H1 (cell line): ENCODE results near the gene EIF4A3. TPM values are rescaled to one million over a fixed set of nuclear protein-coding genes. Genes with fewer than 3 reads are reported as not detected.

ENCODE experiments used
- BRCA1 ChIP-seq: IDR thresholded peaks from 2 replicates; pipeline ENCODE4 v1.6.1; 2012; ENCODE audit warnings: low read depth, low read length, improper control_type of control experiment
- CHD7 ChIP-seq: fragments of 300-600 bp; sonication (generic); IDR thresholded peaks from 2 replicates; pipeline ENCODE4 v1.7.1; 2012; ENCODE audit warnings: low read length, moderate library complexity, mild to moderate bottlenecking, inconsistent platforms; ENCODE audit not compliant: insufficient replicate concordance
- CTCF ChIP-seq, 3 experiments: IDR thresholded peaks; 1 replicate in 2 of 3; 2 replicates in 1 of 3; pipeline versions ENCODE4 v1.5.1 to v1.6.1; 2011; ENCODE audit warnings: low read length in 3 of 3, mild to moderate bottlenecking in 3 of 3, inconsistent platforms in 2 of 3, low read depth in 1 of 3, moderate library complexity in 1 of 3; ENCODE audit not compliant: insufficient read depth in 1 of 3; ENCODE audit errors: control extremely low read depth in 1 of 3
- KDM4A ChIP-seq: IDR thresholded peaks from one replicate; pipeline ENCODE4 v1.7.1; 2012; ENCODE audit warnings: low read depth, mild to moderate bottlenecking, moderate library complexity, low read length, inconsistent platforms; ENCODE audit not compliant: severe bottlenecking
- USF2 ChIP-seq: IDR thresholded peaks from 2 replicates; pipeline ENCODE4 v1.6.1; 2011; ENCODE audit warnings: low read length, improper control_type of control experiment
- polyA plus RNA-seq, 7 experiments: library from polyadenylated mRNA; depleted of rRNA in 3 of 7; stranded (reverse) in 5 of 7; unstranded in 2 of 7; fragments of >200 nt in 5 of 7; fragments of 200-250 nt in 2 of 7; gene quantifications; 1 replicate in 5 of 7; 2 replicates in 1 of 7; 4 replicates in 1 of 7; pipeline versions ENCODE4 v1.2.1 to v1.2.3, GENCODE V29; 2011 to 2013; ENCODE audit warnings: missing spikeins in 2 of 7, mixed read lengths in 2 of 7
- total RNA-seq: library from RNA; stranded (reverse); fragmentation: NEBNext Ultra II Directional; extraction: Animal tissue kit (Norgen Biotek cat#: 25700); gene quantifications from 2 replicates; pipeline ENCODE4 v1.2.1, GENCODE V29; 2021

EIF4A3 gene
- total and polyA plus RNA-seq, 2 of the 8 experiments (the other 6 are each of a cell fraction or from before 2014, with no cell fraction given) = 142 to 146 TPM

- TF ChIP-seq CHD7 (no peak), KDM4A (peak; percentile 48), BRCA1 (peak; percentile 95), CTCF (IDR thresholded peaks at IDR 0.05; ENCODE audit: control extremely low read depth in 1 of 3, insufficient read depth in 1 of 3, low read depth in 1 of 3, low read length in 3 of 3) (peak in 1 of 3 experiments; percentile 10; a peak in 1 of 4 replicates), USF2 (peak; percentile 80)
Measured at GRCh38 chr17:80147035-80147822, at the start of gene EIF4A3 (continued).
